Endothelial cell of umbilical vein (primary cell): ENCODE measurements around the gene QARS1.

Experiments used
- JUN ChIP-seq: IDR thresholded peaks from 2 replicates; pipeline ENCODE4 v1.6.1; 2011; ENCODE audit warnings: borderline replicate concordance, low read depth; ENCODE audit not compliant: insufficient read length, insufficient read depth
- POLR2A ChIP-seq: IDR thresholded peaks from 2 replicates; pipeline ENCODE4 v1.6.1; 2012; ENCODE audit warnings: low read depth, mild to moderate bottlenecking, control low read depth, low read length
- TF ChIP-seq, protein P1 (sequence below), 2 donors: IDR thresholded peaks; 1 replicate in 1 of 2; 2 replicates in 1 of 2; pipeline ENCODE4 v1.5.1; 2011; ENCODE audit warnings: low read length in 2 of 2, mild to moderate bottlenecking in 2 of 2, moderate library complexity in 2 of 2, control low read depth in 1 of 2, inconsistent platforms in 1 of 2, low read depth in 1 of 2; ENCODE audit not compliant: insufficient read depth in 1 of 2; ENCODE audit errors: extremely low read depth in 1 of 2
- TF ChIP-seq, protein P2 (sequence below): IDR thresholded peaks from 2 replicates; pipeline ENCODE4 v1.6.1; 2011; ENCODE audit not compliant: insufficient read depth, insufficient read length

DNA sequence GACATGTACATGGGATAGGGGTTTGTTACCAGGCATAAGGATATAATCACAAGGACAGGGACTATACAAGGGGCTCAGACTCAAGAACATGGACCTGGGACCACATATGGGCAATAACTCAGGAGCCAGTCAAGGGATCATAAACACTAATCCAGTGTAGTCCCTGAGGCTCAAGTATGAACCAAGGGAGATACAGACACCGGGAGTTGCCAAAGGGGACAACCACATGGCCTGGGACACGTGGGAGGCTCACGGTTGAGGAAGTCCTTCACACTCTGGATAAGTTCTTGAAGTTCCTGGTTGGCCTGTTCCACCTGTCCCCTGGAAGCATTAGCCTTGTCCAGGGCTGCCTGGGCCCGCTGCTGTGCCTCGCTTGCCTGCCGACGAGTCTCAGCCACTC, 17.9 kb upstream of the QARS1 start:
- TF ChIP-seq, protein P1, sequence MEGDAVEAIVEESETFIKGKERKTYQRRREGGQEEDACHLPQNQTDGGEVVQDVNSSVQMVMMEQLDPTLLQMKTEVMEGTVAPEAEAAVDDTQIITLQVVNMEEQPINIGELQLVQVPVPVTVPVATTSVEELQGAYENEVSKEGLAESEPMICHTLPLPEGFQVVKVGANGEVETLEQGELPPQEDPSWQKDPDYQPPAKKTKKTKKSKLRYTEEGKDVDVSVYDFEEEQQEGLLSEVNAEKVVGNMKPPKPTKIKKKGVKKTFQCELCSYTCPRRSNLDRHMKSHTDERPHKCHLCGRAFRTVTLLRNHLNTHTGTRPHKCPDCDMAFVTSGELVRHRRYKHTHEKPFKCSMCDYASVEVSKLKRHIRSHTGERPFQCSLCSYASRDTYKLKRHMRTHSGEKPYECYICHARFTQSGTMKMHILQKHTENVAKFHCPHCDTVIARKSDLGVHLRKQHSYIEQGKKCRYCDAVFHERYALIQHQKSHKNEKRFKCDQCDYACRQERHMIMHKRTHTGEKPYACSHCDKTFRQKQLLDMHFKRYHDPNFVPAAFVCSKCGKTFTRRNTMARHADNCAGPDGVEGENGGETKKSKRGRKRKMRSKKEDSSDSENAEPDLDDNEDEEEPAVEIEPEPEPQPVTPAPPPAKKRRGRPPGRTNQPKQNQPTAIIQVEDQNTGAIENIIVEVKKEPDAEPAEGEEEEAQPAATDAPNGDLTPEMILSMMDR (IDR thresholded peaks at IDR 0.05; ENCODE audit: extremely low read depth in 1 of 2, insufficient read depth in 1 of 2, low read depth in 1 of 2, low read length in 2 of 2), result no peak
- TF ChIP-seq POLR2A, result no peak
- no peak for TF ChIP-seq JUN
- TF ChIP-seq, protein P2, sequence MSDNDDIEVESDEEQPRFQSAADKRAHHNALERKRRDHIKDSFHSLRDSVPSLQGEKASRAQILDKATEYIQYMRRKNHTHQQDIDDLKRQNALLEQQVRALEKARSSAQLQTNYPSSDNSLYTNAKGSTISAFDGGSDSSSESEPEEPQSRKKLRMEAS, result no peak
